Liver (tissue), 9 donors: ENCODE data around the gene TTC7B. TPM values are rescaled to one million over a fixed set of nuclear protein-coding genes. Genes with fewer than 3 reads are reported as not detected.

ENCODE experiments used
- DNase-seq: peaks from one replicate; pipeline ENCODE4 v3.0.0-alpha.2; 2017; ENCODE audit warnings: low spot score
- H3K27ac ChIP-seq, 2 donors: one replicate each; pipeline ENCODE4 v1.7.0; 2013; ENCODE audit warnings: inconsistent platforms in 2 of 2, low read length in 2 of 2, control low read depth in 1 of 2, low read depth in 1 of 2, mild to moderate bottlenecking in 1 of 2
- H3K27me3 ChIP-seq, 4 donors: one replicate each; pipeline versions ENCODE4 v1.6.1 to v1.7.0; 2013; ENCODE audit warnings: low read length in 3 of 4, inconsistent platforms in 1 of 4, mild to moderate bottlenecking in 1 of 4, moderate library complexity in 1 of 4; ENCODE audit not compliant: control insufficient read depth in 4 of 4, insufficient read depth in 4 of 4
- H3K36me3 ChIP-seq, 4 donors: one replicate each; pipeline versions ENCODE4 v1.6.1 to v1.7.0; 2013; ENCODE audit warnings: low read length in 3 of 4, mild to moderate bottlenecking in 3 of 4, low read depth in 1 of 4, moderate library complexity in 1 of 4; ENCODE audit not compliant: control insufficient read depth in 4 of 4, insufficient read depth in 3 of 4
- H3K4me1 ChIP-seq, 4 donors: one replicate each; pipeline versions ENCODE4 v1.6.1 to v1.7.0; 2013; ENCODE audit warnings: low read length in 3 of 4, mild to moderate bottlenecking in 3 of 4, moderate library complexity in 1 of 4; ENCODE audit not compliant: control insufficient read depth in 4 of 4, insufficient read depth in 4 of 4
- H3K4me3 ChIP-seq, 3 donors: one replicate each; pipeline versions ENCODE4 v1.6.1 to v1.7.0; 2013; ENCODE audit warnings: low read length in 3 of 3, control low read depth in 1 of 3, low read depth in 1 of 3, mild to moderate bottlenecking in 1 of 3
- H3K9ac ChIP-seq, 2 donors: one replicate each; pipeline ENCODE4 v1.7.0; 2013; ENCODE audit warnings: low read length in 2 of 2, mild to moderate bottlenecking in 2 of 2, moderate library complexity in 2 of 2, control low read depth in 1 of 2, low read depth in 1 of 2
- H3K9me3 ChIP-seq, 4 donors: one replicate each; pipeline versions ENCODE4 v1.6.1 to v1.7.0; 2013; ENCODE audit warnings: low read length in 3 of 4; ENCODE audit not compliant: control insufficient read depth in 4 of 4
- FOXA2 ChIP-seq: IDR thresholded peaks from 2 replicates; pipeline ENCODE4 v1.6.1; 2016; ENCODE audit warnings: antibody characterized with exemption
- GABPA ChIP-seq, 2 donors: IDR thresholded peaks in 1 of 2; conservative IDR thresholded peaks in 1 of 2; 2 replicates each; pipeline ENCODE4 v1.6.1; 2016; ENCODE audit warnings: antibody characterized with exemption in 2 of 2, mild to moderate bottlenecking in 1 of 2, moderate library complexity in 1 of 2
- HNF4A ChIP-seq, 2 donors: conservative IDR thresholded peaks; 2 replicates each; pipeline ENCODE4 v1.6.1; 2016; ENCODE audit warnings: antibody characterized with exemption in 2 of 2, mild to moderate bottlenecking in 2 of 2
- JUND ChIP-seq, 2 donors: IDR thresholded peaks; 2 replicates each; pipeline ENCODE4 v1.6.1; 2016; ENCODE audit warnings: antibody characterized with exemption in 2 of 2
- NR2F2 ChIP-seq: IDR thresholded peaks from 2 replicates; pipeline ENCODE4 v1.6.1; 2016; ENCODE audit warnings: antibody characterized with exemption
- RAD21 ChIP-seq, 2 donors: IDR thresholded peaks; 2 replicates each; pipeline ENCODE4 v1.6.1; 2016; ENCODE audit warnings: antibody characterized with exemption in 2 of 2, mild to moderate bottlenecking in 2 of 2
- RXRA ChIP-seq, 2 donors: IDR thresholded peaks; 2 replicates each; pipeline ENCODE4 v1.6.1; 2017 to 2018; ENCODE audit warnings: antibody characterized with exemption in 2 of 2, mild to moderate bottlenecking in 1 of 2
- SP1 ChIP-seq: IDR thresholded peaks from 2 replicates; pipeline ENCODE4 v1.6.1; 2018; ENCODE audit warnings: antibody characterized with exemption, mild to moderate bottlenecking
- TAF1 ChIP-seq: conservative IDR thresholded peaks from 2 replicates; pipeline ENCODE4 v1.6.1; 2016; ENCODE audit warnings: antibody characterized with exemption, mild to moderate bottlenecking
- YY1 ChIP-seq: IDR thresholded peaks from 2 replicates; pipeline ENCODE4 v1.6.1; 2016; ENCODE audit warnings: antibody characterized with exemption, mild to moderate bottlenecking
- WGBS: extraction: QIAGEN DNeasy Blood & Tissue Kit; methylation state at CpG from one replicate; pipeline ENCODE4 v1.1.7; 2013; 5-methylcytosine and 5-hydroxymethylcytosine counted together
- polyA plus RNA-seq, 2 donors: library from polyadenylated mRNA; stranded (reverse) in 1 of 2; unstranded in 1 of 2; fragments of 200-250 nt in 1 of 2; fragments of >200 nt in 1 of 2; fragmentation: Nextera tagmentation in 1 of 2; extraction: Ambion mirVana in 1 of 2; gene quantifications; one replicate each; pipeline versions ENCODE4 v1.2.1 to v1.2.3, GENCODE V29; 2013 to 2015
- total RNA-seq, 2 donors: library from RNA; depleted of rRNA; stranded (reverse); fragments of >200 nt; gene quantifications; one replicate each; pipeline ENCODE4 v1.2.3, GENCODE V29; 2014
- TF ChIP-seq, protein P1 (sequence below): IDR thresholded peaks from 2 replicates; pipeline ENCODE4 v1.6.1; 2016; ENCODE audit warnings: antibody characterized with exemption
- TF ChIP-seq, protein P2 (sequence below): IDR thresholded peaks from 2 replicates; pipeline ENCODE4 v1.6.1; 2016; ENCODE audit warnings: antibody characterized with exemption
- TF ChIP-seq, protein P3 (sequence below): fragments of 150-350 bp; IDR thresholded peaks from 2 replicates; pipeline ENCODE4 v1.5.1; 2017; ENCODE audit warnings: improper control_type of control experiment, low read depth, low read length; ENCODE audit not compliant: missing input control
- TF ChIP-seq, protein P4 (sequence below): IDR thresholded peaks from 2 replicates; pipeline ENCODE4 v1.6.1; 2016; ENCODE audit warnings: antibody characterized with exemption
- donor health status: healthy.
- donor health status: healthy.
- donor health status: healthy.
- donor health status: healthy.
- donor health status: healthy.

Gene TTC7B
- total and polyA plus RNA-seq, 4 donors: 9.1 to 31.0 (median 12.5) TPM

DNA sequence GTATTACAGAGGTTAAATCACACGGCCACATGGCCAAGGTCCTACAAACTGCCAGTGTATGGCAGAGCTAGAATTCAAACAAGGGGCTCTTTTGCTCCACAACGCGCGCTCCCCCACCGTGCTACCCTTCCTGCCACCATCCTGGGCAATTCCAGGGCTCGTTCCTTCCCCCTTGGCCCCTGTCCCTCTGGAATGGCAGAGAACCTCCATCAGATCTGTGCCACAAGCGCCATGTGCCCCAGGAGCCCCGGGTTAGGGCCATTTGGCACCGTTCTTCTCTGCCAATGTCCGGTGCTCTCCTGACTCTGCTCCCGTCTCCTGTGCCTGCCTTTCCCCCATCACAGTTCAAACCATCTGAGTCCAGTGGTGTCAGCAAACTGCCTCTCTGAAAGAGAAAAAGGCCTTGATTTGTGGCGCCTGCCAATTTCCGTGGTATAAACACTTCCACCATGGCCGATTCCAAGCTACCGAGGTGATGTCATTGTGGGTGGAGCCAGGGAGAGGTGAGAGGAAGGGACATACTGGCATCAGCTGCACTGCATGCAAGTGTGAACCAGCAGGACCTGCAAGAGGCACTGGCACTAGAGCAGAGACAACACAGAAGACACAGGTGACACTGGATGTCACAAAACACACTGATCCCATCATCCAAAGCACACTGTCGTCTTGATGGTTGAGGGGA is 256.3 kb downstream of the TTC7B start:
- Histone ChIP-seq H3K27ac (no peak overlapping the region), H3K36me3 (peaks cover 0 to 4% (median 3%) of the 10 kb centered on the region in 4 donors), H3K9ac (no peak overlapping the region), H3K27me3 (no peaks in the 10 kb centered on the region), H3K9me3 (no peaks in the 10 kb centered on the region), H3K4me1 (no peaks in the 10 kb centered on the region), H3K4me3 (no peak overlapping the region)
- 92% methylated on average over 16 of the region's 16 CpGs for WGBS
- no peak for DNase-seq
- TF ChIP-seq SP1: no peak
- no peak for TF ChIP-seq RXRA (IDR thresholded peaks at IDR 0.05)
- TF ChIP-seq, protein P1, sequence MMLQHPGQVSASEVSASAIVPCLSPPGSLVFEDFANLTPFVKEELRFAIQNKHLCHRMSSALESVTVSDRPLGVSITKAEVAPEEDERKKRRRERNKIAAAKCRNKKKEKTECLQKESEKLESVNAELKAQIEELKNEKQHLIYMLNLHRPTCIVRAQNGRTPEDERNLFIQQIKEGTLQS: no peak

DNA sequence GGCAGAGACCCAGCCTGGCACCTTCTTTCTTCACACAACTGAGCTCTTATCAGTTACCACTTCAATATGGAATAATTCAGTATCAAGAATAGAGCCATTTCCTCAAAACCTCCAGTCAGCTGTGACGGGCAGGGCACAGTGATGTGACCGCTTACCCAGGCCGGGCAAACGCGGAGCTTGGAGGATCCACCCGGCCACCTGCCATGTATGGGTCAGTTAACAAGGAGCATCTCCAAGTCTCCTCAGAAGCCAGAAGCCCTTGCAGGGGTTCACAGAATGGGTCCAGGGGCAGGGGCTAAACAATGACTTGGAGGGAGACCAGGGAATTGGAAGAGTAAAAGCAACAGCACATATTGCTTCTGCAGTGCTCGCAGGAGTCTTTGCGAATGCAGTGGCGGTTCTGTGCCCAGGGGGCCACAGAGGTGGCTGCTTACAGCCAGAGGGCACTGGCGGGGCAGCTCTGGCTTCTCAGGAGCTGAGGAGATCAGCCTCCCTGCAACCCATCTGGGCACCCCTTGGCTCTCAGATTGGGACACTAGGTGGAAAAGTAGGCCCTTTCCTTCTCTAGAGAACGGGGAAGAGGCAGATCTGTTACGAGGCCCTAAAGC is 257.1 kb downstream of the TTC7B start:
- Histone ChIP-seq H3K4me1 (no peaks in the 10 kb centered on the region), H3K4me3 (no peak overlapping the region), H3K27me3 (no peaks in the 10 kb centered on the region), H3K27ac (no peak overlapping the region), H3K36me3 (peaks cover 0 to 4% (median 3%) of the 10 kb centered on the region in 4 donors), H3K9me3 (no peaks in the 10 kb centered on the region), H3K9ac (no peak overlapping the region)
- 97% methylated on average over 12 of the region's 12 CpGs for WGBS
- no peak for DNase-seq
- TF ChIP-seq, protein P2, sequence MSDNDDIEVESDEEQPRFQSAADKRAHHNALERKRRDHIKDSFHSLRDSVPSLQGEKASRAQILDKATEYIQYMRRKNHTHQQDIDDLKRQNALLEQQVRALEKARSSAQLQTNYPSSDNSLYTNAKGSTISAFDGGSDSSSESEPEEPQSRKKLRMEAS: no peak
- no peak for TF ChIP-seq TAF1
- TF ChIP-seq, protein P3, sequence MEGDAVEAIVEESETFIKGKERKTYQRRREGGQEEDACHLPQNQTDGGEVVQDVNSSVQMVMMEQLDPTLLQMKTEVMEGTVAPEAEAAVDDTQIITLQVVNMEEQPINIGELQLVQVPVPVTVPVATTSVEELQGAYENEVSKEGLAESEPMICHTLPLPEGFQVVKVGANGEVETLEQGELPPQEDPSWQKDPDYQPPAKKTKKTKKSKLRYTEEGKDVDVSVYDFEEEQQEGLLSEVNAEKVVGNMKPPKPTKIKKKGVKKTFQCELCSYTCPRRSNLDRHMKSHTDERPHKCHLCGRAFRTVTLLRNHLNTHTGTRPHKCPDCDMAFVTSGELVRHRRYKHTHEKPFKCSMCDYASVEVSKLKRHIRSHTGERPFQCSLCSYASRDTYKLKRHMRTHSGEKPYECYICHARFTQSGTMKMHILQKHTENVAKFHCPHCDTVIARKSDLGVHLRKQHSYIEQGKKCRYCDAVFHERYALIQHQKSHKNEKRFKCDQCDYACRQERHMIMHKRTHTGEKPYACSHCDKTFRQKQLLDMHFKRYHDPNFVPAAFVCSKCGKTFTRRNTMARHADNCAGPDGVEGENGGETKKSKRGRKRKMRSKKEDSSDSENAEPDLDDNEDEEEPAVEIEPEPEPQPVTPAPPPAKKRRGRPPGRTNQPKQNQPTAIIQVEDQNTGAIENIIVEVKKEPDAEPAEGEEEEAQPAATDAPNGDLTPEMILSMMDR: no peak
- TF ChIP-seq SP1: no peak
- no peak for TF ChIP-seq YY1
- TF ChIP-seq, protein P1: no peak
- TF ChIP-seq, protein P4, sequence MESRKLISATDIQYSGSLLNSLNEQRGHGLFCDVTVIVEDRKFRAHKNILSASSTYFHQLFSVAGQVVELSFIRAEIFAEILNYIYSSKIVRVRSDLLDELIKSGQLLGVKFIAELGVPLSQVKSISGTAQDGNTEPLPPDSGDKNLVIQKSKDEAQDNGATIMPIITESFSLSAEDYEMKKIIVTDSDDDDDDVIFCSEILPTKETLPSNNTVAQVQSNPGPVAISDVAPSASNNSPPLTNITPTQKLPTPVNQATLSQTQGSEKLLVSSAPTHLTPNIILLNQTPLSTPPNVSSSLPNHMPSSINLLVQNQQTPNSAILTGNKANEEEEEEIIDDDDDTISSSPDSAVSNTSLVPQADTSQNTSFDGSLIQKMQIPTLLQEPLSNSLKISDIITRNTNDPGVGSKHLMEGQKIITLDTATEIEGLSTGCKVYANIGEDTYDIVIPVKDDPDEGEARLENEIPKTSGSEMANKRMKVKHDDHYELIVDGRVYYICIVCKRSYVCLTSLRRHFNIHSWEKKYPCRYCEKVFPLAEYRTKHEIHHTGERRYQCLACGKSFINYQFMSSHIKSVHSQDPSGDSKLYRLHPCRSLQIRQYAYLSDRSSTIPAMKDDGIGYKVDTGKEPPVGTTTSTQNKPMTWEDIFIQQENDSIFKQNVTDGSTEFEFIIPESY: no peak
- no peak for TF ChIP-seq NR2F2
- TF ChIP-seq GABPA (IDR thresholded peaks at IDR 0.05 in 1 of 2, conservative IDR thresholded peaks at IDR 0.05 in 1 of 2): no peak
- no peak for TF ChIP-seq JUND (IDR thresholded peaks at IDR 0.05)
- TF ChIP-seq RXRA (IDR thresholded peaks at IDR 0.05): no peak
- no peak for TF ChIP-seq FOXA2
- no peak for TF ChIP-seq HNF4A (conservative IDR thresholded peaks at IDR 0.05)
- TF ChIP-seq RAD21 (IDR thresholded peaks at IDR 0.05): no peak
